ENCODE results near the gene SPRR2A.

GRCh38 chr1:153024413-153024812 is 32.9 kb downstream of the SPRR2A start:
- TF ChIP-seq CTCF (IDR thresholded peaks at IDR 0.05; ENCODE audit: insufficient read depth, low read depth, low read length) (no peak), EZH2 (IDR thresholded peaks at IDR 0.05; ENCODE audit: insufficient read depth, low read length) (no peak)

Measured in astrocyte (in vitro differentiated cells and primary cell).